ENCODE measurements around the gene TBCD. TPM values are rescaled to one million over a fixed set of nuclear protein-coding genes. Genes with fewer than 3 reads are reported as not detected.

The TBCD gene
- total RNA-seq, 1 donor from 2014 or later = 104 TPM

DNA sequence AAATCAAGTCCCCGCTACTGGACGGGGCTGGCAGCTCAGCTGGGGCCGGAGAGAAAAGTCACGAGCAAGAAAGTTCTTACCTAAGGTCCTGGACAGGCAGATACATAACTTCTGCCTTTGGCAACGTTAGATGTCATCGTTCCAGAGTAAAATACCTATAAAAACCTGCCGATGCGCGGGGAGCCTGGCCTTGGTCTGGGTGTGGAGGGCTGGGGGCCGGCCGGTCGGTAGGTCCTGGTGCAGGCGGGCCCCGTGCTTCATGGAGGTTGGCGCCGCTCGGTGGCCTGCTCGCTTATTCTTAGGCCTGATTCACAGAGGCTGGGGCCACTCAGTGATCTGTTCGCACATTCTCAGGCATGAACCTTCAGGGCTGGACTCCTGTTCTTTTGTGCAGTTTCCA, 121.7 kb downstream of the TBCD start:
- Mint-ChIP-seq H3K36me3 (peaks cover 12% of the 10 kb centered on the region), H3K27ac (no peak overlapping the region), H3K4me1 (ENCODE audit: unreplicated experiment) (peaks cover 33% of the 10 kb centered on the region), H3K27me3 (no peaks in the 10 kb centered on the region), H3K4me3 (no peak overlapping the region), H3K9me3 (no peaks in the 10 kb centered on the region)
- TF ChIP-seq, protein P1, sequence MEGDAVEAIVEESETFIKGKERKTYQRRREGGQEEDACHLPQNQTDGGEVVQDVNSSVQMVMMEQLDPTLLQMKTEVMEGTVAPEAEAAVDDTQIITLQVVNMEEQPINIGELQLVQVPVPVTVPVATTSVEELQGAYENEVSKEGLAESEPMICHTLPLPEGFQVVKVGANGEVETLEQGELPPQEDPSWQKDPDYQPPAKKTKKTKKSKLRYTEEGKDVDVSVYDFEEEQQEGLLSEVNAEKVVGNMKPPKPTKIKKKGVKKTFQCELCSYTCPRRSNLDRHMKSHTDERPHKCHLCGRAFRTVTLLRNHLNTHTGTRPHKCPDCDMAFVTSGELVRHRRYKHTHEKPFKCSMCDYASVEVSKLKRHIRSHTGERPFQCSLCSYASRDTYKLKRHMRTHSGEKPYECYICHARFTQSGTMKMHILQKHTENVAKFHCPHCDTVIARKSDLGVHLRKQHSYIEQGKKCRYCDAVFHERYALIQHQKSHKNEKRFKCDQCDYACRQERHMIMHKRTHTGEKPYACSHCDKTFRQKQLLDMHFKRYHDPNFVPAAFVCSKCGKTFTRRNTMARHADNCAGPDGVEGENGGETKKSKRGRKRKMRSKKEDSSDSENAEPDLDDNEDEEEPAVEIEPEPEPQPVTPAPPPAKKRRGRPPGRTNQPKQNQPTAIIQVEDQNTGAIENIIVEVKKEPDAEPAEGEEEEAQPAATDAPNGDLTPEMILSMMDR (conservative IDR thresholded peaks at IDR 0.05) = no peak
- no peak for DNase-seq (ENCODE audit: extremely low spot score, unreplicated experiment)

DNA sequence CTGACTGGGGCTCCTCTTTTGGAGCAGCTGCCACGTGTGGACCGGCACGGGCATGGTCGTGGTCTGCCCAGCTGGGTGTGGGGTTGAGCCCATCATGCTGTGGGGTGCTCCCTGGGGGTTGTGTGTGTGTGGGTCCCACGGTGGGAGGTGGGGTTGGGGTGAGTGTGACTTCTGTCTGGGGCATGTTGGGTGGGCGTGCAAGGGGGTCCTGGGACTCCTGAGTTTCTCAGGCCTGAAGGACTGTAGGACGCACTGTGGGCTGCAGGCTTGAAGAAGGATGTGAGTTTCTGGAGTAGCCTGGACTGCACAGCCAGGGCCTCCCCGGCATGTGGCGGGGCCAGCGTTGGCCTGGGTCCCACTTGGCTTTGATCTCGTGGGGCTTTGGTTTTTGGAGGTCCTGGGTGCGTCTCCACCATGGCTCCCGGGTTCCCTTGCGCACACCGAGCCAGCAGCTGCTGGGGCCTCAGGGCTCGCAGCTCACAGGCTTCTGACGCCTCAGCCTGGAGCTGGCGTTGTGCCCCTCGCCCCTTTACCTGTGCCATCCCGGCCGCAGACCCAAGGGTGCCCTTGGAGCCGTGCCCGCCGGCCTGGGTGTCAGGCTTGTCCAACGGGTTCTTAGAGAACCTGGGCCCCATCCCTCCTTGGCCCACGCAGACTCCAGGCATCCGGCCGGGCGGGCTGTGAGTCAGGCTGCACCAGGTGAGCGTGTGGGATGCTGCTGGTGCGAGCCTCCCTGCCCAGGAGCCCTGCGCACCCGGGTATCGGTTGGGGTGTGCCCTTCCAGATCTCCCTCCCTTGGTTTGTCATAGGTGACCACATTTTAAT, 122.4 kb downstream of the TBCD start:
- Mint-ChIP-seq H3K36me3 (peaks cover 9% of the 10 kb centered on the region), H3K9me3 (no peaks in the 10 kb centered on the region), H3K4me1 (ENCODE audit: unreplicated experiment) (peaks cover 29% of the 10 kb centered on the region), H3K27ac (peak overlapping the region; percentile 95), H3K27me3 (no peaks in the 10 kb centered on the region), H3K4me3 (no peak overlapping the region)
- no peak for DNase-seq (ENCODE audit: extremely low spot score, unreplicated experiment)
- TF ChIP-seq, protein P1 (conservative IDR thresholded peaks at IDR 0.05) = no peak

DNA sequence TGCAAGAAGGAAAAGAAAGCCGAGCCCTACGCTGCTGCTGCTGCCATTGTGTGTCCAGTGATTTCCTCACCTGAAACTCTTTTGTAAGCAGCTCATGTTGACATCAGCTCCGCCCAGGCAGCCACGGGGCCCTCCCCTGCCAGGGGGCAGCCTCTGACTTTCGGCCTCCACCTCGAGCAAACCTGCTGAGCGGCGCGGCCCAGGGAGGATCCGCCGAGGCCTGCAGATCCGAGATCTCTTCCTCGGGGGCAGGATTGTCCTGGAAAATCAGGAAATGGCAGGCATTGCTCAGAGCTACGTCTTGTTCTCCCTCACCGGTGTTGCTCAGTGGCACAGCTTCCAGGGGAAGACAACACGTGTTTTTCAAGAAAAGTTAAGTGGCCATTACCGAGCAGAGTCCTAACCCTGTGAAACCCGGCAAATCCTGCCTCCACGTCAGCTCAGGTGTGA, 123.6 kb downstream of the TBCD start:
- H3K9me3 Mint-ChIP-seq = no peaks in the 10 kb centered on the region
- H3K4me3 Mint-ChIP-seq = peak overlapping the region; percentile 58
- H3K36me3 Mint-ChIP-seq = peaks cover 4% of the 10 kb centered on the region
- no peak for DNase-seq (ENCODE audit: extremely low spot score, unreplicated experiment)
- H3K27me3 Mint-ChIP-seq = no peaks in the 10 kb centered on the region
- H3K27ac Mint-ChIP-seq = peak overlapping the region; percentile 95
- peaks cover 33% of the 10 kb centered on the region for H3K4me1 Mint-ChIP-seq (ENCODE audit: unreplicated experiment)
- TF ChIP-seq, protein P1 (conservative IDR thresholded peaks at IDR 0.05) = no peak

DNA sequence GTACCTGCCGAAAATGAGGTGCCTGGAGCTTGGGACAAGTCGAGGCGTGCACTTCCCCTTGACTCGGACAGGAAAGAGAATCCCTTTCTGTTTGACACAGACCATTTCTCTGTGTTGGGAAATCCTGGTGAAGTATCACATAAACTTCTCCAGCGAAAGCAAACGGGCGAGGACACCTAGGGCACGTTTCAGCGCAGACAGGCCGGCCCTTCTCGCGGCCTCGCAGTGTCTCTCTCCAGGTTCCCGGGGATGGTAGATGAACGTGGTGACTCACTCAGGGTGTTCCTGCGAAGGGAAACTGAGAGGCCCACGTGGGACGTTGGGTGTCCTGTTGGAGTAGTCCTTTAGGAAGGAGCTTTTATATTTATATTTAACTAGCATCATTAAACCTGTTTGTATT, 124.3 kb downstream of the TBCD start:
- no peaks in the 10 kb centered on the region for H3K36me3 Mint-ChIP-seq
- H3K4me1 Mint-ChIP-seq (ENCODE audit: unreplicated experiment) = peaks cover 36% of the 10 kb centered on the region
- peak overlapping the region; percentile 51 for H3K4me3 Mint-ChIP-seq
- H3K27me3 Mint-ChIP-seq = no peaks in the 10 kb centered on the region
- DNase-seq (ENCODE audit: extremely low spot score, unreplicated experiment) = no peak
- no peaks in the 10 kb centered on the region for H3K9me3 Mint-ChIP-seq
- H3K27ac Mint-ChIP-seq = peak overlapping the region; percentile 95
- TF ChIP-seq, protein P1 (conservative IDR thresholded peaks at IDR 0.05) = no peak

DNA sequence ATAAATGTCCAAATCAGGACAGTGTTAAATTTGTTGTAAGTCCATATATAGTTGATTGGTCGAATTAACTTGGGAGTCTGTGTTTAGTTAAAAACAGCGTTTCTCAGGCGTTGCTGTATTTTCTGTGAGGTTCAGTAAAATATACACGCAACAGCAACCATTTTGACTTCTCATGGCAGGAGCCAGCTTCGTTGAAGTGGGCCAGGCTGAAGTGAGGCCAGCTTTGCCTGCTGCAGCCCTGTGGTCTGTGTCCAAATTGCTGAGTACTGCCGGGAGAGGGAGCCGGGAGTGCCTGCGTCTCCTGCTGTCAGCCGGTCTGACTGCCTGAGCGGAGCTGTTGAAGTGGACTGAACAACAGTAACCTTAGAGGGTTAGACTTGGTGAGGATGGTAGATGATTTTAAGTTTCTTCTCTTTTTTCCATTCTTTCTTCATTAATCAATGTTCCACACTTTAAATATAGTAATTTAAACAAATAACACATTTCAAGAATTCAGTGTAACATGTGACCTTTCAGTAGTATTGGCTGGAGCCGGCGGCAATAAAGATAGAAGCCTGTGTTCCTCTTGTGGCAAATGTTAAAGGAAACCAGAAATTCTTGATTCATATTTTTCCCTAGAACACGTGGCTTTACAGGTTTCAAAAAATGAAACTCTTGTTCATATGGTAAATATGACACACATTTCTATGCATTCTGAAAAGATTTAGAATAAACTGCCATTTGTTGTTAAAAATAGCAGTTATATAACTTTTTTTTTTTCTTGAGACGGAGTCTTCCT, 124.9 kb downstream of the TBCD start:
- TF ChIP-seq, protein P1 (conservative IDR thresholded peaks at IDR 0.05) = peak; percentile 63
- Mint-ChIP-seq H3K4me1 (ENCODE audit: unreplicated experiment) (peaks cover 40% of the 10 kb centered on the region), H3K36me3 (no peaks in the 10 kb centered on the region), H3K9me3 (no peaks in the 10 kb centered on the region), H3K27me3 (no peaks in the 10 kb centered on the region), H3K27ac (peak overlapping the region; percentile 95), H3K4me3 (peak overlapping the region; percentile 51)
- no peak for DNase-seq (ENCODE audit: extremely low spot score, unreplicated experiment)

All from type B pancreatic cell (in vitro differentiated cells).